ENCODE results near the gene DCAF17. TPM values are rescaled to one million over a fixed set of nuclear protein-coding genes. Genes with fewer than 3 reads are reported as not detected.

DCAF17 gene
- total and polyA plus RNA-seq, 9 donors: 6.7 to 20.2 (median 17.0) TPM

- H3K36me3 ChIP-seq: no peaks in the 10 kb centered on the region
- intact Hi-C loops (cut with DNase I): no loop called here
- no peak overlapping the region for H3K4me3 ChIP-seq
- no peaks in the 10 kb centered on the region for H3K27me3 ChIP-seq
- H3K4me1 ChIP-seq (ENCODE audit: insufficient read depth): no peaks in the 10 kb centered on the region
- TF ChIP-seq, protein P1, sequence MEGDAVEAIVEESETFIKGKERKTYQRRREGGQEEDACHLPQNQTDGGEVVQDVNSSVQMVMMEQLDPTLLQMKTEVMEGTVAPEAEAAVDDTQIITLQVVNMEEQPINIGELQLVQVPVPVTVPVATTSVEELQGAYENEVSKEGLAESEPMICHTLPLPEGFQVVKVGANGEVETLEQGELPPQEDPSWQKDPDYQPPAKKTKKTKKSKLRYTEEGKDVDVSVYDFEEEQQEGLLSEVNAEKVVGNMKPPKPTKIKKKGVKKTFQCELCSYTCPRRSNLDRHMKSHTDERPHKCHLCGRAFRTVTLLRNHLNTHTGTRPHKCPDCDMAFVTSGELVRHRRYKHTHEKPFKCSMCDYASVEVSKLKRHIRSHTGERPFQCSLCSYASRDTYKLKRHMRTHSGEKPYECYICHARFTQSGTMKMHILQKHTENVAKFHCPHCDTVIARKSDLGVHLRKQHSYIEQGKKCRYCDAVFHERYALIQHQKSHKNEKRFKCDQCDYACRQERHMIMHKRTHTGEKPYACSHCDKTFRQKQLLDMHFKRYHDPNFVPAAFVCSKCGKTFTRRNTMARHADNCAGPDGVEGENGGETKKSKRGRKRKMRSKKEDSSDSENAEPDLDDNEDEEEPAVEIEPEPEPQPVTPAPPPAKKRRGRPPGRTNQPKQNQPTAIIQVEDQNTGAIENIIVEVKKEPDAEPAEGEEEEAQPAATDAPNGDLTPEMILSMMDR (IDR thresholded peaks at IDR 0.05): no peak
- no peak for TF ChIP-seq POLR2A (IDR thresholded peaks at IDR 0.05)
- no peak for TF ChIP-seq EP300 (IDR thresholded peaks at IDR 0.05)
- H3K27ac ChIP-seq: no peak overlapping the region
- no peak for DNase-seq
- 90 to 100% (median 97%) methylated on average over 1 of the region's 1 CpG for WGBS, 3 donors
- H3K9me3 ChIP-seq: no peaks in the 10 kb centered on the region
Measured at GRCh38 chr2:171460537-171460936, 26.5 kb downstream of the DCAF17 start.

DNA sequence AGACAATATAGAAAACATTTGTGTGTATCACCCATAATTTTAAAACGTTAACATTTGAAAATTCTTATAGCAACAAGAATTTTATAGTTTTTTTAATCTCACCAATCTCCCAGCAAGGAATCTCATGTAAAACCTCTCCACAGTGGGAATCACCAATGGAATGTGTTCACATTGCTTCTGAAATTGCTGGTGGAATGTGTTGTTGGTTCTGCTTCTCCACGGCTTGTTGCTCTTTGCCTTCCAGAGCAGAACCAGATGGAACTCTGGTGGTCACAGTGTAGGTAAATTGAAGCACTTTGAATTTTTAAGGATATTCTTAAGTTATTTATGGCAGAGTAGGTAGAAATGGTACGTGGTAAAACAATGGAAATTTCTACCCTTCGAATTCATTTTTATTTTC, 35.1 kb downstream of the DCAF17 start:
- Histone ChIP-seq H3K27ac (no peak overlapping the region), H3K27me3 (no peaks in the 10 kb centered on the region), H3K4me3 (no peak overlapping the region), H3K4me1 (ENCODE audit: insufficient read depth) (no peaks in the 10 kb centered on the region), H3K9me3 (no peaks in the 10 kb centered on the region), H3K36me3 (no peaks in the 10 kb centered on the region)
- TF ChIP-seq POLR2A (IDR thresholded peaks at IDR 0.05): no peak
- TF ChIP-seq, protein P1 (IDR thresholded peaks at IDR 0.05): no peak
- no peak for TF ChIP-seq EP300 (IDR thresholded peaks at IDR 0.05)
- 82 to 86% (median 82%) methylated on average over 4 of the region's 4 CpGs for WGBS, 3 donors
- DNase-seq: no peak
- intact Hi-C loops (cut with DNase I): no loop called here

- Histone ChIP-seq H3K27ac (no peak overlapping the region), H3K27me3 (no peaks in the 10 kb centered on the region), H3K9me3 (no peaks in the 10 kb centered on the region), H3K36me3 (no peaks in the 10 kb centered on the region), H3K4me1 (ENCODE audit: insufficient read depth) (no peaks in the 10 kb centered on the region), H3K4me3 (no peak overlapping the region)
- intact Hi-C loops (cut with DNase I): no loop called here
- WGBS, 3 donors: 87 to 89% (median 87%) methylated on average over 5 of the region's 5 CpGs
- no peak for TF ChIP-seq EP300 (IDR thresholded peaks at IDR 0.05)
- TF ChIP-seq POLR2A (IDR thresholded peaks at IDR 0.05): no peak
- TF ChIP-seq, protein P1 (IDR thresholded peaks at IDR 0.05): no peak
- DNase-seq: no peak
Measured at GRCh38 chr2:171470129-171470528, 36.1 kb downstream of the DCAF17 start.

GRCh38 chr2:171475979-171476378, 42.0 kb downstream of the DCAF17 start:
- H3K9me3 ChIP-seq: no peaks in the 10 kb centered on the region
- 38 to 51% (median 50%) methylated on average over 1 of the region's 1 CpG for WGBS, 3 donors
- H3K27ac ChIP-seq: no peak overlapping the region
- TF ChIP-seq POLR2A (IDR thresholded peaks at IDR 0.05): no peak
- intact Hi-C loops (cut with DNase I): no loop called here
- no peaks in the 10 kb centered on the region for H3K27me3 ChIP-seq
- H3K4me1 ChIP-seq (ENCODE audit: insufficient read depth): no peaks in the 10 kb centered on the region
- DNase-seq: no peak
- no peak overlapping the region for H3K4me3 ChIP-seq
- H3K36me3 ChIP-seq: no peaks in the 10 kb centered on the region

- no peak for TF ChIP-seq EP300 (IDR thresholded peaks at IDR 0.05)
- TF ChIP-seq POLR2A (IDR thresholded peaks at IDR 0.05): no peak
- TF ChIP-seq, protein P1 (IDR thresholded peaks at IDR 0.05): no peak
- Histone ChIP-seq H3K27me3 (no peaks in the 10 kb centered on the region), H3K27ac (no peak overlapping the region), H3K36me3 (no peaks in the 10 kb centered on the region), H3K4me1 (ENCODE audit: insufficient read depth) (no peaks in the 10 kb centered on the region), H3K9me3 (no peaks in the 10 kb centered on the region), H3K4me3 (no peak overlapping the region)
- WGBS, 3 donors: 48 to 56% (median 53%) methylated on average over 1 of the region's 1 CpG
- no peak for DNase-seq
- intact Hi-C loops (cut with DNase I): no loop called here
Measured at GRCh38 chr2:171478345-171478744, 44.3 kb downstream of the DCAF17 start.

All from ovary (tissue), 9 donors.